NCI-H146 treated with DMSO at 0.1 percent for 48 hours (cell line): ENCODE results near the gene CFAP57.

ENCODE experiments used
- DNase-seq: peaks from one replicate; lab custom pipeline; 2025; ENCODE audit not compliant: unreplicated experiment; lab: John Stamatoyannopoulos, UW

Gene CFAP57

DNA sequence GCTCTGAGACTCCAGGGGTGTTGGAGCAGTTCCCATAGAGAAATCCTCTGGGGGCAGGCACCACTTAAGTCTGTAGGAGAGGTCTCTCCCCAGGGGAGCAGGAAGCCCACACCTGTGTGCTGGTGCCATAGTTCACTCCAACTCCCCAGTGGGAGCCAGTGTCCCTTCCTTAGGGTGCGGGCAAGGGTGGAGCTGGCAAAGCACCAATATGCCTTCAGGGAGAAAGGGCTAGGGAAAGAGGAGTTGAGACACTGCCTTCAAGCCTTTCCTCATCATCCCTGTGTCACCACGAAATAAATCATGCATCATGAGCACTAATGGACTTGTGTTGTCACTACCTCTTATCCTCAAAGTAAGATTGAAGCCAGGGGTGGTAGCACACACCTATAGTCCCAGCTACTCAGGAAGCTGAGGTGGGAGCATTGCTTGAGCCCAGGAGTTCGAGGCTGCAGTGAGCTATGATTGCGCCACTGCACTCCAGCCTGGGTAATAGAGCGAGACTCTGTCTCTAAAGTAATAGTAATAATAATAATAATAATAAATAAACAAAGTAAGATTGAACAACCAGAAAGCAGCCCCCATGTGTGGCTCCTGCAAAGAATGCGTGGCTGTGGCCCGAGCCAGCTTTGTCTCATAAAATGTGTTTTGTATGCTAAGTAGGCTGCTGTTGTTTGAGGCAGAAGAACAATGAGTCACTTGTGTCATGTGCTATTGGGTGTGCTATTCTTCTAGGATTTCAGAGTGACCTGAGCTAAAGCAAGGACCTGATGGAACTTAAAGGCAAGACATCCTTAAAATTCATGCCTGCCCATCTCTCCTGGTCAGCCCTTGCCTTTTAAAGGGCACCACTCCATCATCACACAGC, 122.0 kb downstream of the CFAP57 start:
- DNase-seq: no peak

DNA sequence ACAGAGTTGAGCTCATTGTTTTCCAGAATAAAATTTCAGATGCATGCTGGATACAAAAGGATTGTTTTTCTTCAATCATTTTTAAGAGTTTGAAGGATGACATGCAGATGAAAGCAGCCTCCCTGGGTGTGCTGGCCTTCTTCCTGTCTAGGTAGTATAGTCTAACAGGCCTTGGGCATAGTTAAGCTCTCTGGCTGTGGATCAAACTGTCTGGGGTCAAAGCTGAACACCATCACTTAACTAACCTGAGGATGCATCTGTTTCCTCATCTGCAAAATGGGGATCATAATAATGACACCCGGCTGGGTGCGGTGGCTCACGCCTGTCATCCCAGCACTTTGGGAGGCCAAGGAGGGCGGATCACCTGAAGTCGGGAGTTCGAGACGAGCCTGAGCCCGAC, 122.6 kb downstream of the CFAP57 start:
- no peak for DNase-seq

DNA sequence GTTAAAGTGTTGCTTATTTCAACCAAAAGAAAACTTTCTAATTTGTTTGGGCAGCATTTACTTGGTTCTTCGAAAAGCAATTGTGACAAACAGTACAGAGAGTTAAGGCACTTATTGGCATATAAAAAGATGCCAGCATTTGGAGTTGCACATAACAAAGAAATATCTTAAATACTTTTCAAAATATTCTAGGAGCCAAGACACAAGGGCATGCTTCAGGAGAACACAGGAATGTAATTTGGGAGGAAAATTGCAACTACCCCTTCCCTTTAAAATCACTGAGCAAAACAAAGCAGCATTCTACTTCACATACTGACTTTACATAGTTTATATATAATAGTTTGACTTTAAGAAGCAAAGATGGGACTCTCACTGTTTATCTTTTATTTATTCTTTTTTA, 124.1 kb downstream of the CFAP57 start:
- DNase-seq: no peak

DNA sequence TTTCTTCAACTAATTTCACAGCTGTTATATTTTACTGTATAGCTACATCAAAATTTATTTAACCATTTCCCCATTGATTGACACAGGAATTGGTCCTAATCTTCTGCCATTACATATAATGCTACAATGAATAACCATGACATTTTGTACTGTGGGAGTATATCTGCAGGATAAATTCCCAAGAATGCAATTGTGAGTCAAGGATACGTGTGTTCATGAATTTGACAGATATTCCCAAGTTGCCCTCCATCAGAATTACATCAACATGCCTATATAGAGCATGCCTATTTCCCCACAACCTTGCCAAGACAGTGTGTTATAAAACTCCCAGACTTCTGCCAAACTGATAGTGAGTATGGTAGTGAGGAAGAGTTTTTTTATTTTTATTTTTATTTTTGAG, 125.9 kb downstream of the CFAP57 start:
- no peak for DNase-seq

DNA sequence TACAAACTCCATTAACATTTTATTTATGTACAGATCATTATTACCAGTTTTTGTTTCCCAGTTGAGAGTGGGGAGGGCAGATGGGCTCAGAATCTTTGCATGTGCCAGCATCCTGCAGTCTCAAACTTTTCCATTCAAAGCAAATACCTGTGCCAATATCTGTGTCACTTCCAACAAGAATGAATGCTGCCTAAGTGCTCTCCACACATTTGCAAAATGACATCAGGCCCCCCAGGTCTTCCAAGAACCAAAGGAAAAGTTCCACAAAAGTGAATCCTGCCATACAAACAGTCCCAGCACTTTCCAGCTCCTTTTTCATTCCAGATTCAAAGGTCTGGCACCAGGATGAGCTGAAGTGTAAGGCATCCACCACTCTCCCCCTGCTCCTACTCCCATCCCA, 127.0 kb downstream of the CFAP57 start:
- DNase-seq: no peak

DNA sequence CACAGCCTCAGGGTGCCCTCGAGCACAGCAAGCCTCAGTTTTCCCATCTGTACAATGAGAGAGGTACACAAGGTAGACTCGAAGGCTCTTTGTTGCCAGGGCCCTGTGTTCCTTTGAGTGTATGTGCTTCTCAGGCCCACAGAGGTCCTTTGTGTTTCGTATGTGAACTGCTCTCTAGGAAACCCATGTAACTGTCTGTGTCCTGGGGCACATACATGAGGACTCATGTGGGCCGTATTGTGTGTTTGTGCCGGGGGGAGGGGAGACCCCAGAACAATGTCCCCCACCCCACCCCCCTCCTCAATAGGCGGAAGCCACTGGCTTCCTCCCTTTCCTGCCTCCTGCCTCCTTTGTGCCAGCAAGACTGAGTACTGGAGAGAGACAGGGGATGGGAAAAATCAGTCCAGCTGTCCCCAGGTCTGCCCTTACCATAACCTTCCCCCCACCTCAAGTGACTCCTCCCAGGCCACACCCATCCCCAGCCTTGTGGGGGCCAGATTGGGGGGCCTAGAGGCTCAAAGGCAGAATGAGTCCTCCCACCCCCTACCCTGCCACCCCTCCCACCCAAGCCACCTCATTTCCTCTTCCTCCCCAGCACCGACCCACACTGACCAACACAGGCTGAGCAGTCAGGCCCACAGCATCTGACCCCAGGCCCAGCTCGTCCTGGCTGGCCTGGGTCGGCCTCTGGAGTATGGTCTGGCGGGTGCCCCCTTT, 128.4 kb downstream of the CFAP57 start, which contains the start of gene TIE1:
Gene TIE1 (plus strand): TSS at position 605 of the 717 bp plus-strand sequence. CDS start 90 bp downstream, at position 695.
- no peak for DNase-seq

DNA sequence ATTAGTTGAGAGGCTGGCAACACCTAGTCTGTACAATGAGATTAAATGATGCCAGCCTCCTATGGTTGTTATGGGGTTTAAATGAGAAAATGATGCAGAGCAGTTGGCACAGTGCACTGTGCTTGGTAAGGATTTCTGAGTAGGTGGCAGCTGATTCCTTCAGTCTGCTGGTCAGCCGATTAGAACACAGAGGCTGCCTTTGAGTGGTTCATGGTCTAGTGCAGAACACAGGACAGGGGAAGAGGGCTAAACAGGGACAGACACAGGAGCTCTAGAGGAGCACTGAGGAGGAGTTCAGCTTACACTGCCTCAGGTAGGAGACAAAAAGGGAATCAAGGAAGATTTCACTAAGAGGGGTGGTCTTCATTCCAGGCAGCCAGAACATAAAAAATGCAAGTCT, 130.1 kb downstream of the CFAP57 start:
- no peak for DNase-seq

DNA sequence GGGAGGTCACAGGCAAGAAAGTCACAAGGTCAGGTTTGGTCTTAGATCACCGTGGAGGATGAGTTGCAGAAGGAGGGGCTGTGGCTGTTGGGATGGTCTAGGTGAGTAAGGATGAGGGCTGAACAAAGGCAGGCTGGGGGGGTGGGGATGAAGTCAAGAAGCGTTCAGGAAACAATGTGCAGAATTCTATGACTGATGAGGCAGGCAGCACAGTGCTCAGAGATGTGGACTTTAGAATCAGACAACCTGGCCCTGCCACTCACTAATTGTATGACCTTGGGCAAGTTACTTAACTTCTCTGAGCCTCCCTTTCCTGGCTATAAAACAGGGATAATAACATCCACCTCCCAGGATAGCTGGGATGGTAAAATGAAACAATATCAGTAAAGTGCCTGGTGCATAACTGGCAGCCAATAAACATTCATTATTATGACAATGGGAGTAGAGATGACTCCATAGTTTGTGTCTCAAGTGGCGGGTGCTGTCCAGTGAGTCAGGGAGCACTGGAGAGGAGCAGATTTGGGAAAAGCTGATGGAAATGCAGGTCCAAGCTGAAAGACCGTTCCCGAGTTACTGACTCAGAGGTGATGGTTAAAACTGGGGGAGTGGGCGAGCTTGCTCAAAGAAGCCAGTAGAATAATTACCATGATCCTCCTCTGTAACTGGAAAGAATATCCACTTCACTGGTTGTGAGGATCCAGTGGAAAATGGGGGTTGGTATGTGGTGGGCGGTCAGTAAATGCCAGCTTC, 130.8 kb downstream of the CFAP57 start:
- DNase-seq: no peak

DNA sequence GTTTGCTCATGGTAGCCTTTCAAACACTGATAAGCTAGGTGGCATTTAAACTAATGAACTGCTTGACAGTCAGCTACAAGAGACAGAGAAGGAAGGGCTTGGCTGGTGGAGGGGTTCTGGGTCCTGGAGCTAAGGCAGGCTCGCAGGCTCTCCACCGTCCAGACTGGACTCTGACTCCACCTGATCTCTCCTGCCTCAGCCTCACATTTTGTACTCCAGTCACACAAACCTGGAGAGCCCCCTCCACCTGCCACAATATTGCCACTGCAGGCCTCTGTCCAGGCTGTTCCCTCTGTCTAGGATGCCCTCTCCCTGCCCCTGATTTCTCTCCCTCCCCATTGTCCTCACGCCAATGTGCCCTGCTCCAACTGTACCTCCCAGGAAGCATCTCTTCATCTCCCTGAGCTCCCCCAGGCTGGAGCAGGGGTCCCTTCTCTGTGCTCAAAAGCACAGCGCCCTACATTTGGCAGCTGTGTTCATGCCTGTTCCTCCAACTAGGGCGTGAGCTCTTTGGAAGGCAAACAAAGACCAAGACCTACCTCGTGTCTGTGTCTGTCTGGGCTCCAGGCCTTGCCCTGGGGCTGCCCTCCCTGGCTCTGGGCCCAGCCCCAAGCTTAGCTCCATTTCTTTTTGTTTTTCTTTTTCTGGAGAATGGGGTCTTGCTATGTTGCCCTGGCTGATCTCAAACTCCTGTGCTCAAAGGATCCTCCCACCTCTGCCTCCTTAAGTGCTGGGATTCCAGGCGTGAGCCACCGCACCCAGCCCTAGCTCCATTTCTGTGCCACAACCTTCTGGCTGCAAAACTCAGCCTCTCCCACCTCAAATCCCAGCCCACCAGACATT, 131.6 kb downstream of the CFAP57 start:
- DNase-seq: no peak
